A375 (cell line): ENCODE measurements around the gene ACTL9. TPM values are rescaled to one million over a fixed set of nuclear protein-coding genes. Genes with fewer than 3 reads are reported as not detected.

ENCODE experiments used
- total RNA-seq: library from RNA; depleted of rRNA; stranded (reverse); fragments of >200 nt; shearing (Covaris generic); gene quantifications from 2 replicates; pipeline ENCODE4 v1.2.3, GENCODE V29; 2014; rRNA removed

The ACTL9 gene, protein sequence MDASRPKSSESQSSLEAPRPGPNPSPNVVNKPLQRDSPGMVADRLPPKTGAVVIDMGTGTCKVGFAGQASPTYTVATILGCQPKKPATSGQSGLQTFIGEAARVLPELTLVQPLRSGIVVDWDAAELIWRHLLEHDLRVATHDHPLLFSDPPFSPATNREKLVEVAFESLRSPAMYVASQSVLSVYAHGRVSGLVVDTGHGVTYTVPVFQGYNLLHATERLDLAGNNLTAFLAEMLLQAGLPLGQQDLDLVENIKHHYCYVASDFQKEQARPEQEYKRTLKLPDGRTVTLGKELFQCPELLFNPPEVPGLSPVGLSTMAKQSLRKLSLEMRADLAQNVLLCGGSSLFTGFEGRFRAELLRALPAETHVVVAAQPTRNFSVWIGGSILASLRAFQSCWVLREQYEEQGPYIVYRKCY
- total RNA-seq: not detected in 2 replicates

DNA sequence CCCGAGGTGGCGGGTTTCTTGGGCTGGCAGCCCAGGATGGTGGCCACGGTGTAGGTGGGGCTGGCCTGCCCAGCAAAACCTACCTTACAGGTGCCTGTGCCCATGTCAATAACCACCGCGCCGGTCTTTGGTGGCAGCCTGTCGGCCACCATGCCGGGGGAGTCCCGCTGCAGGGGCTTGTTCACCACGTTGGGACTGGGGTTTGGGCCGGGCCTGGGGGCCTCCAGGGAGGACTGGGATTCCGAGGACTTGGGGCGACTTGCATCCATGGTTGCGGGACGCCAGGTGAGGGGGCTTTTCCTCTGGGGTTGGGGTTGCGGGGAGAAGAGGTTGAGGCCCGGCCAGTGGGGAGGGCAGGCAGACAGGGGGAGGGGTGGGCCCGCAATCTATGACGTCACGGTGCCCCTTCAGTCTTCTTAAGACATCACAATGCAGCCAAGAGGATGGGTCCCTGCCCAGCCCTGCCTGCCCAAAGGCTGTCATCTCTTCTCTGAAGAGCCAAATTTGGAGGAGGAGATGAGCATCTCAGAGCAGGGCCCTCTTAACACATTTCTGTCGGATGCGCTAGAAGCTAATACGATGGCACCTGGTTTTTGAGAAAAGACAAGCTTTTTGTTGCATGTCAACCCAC is at the start of gene ACTL9:
ACTL9 (minus strand) TSS at position 363 of the 631 bp plus-strand sequence; CDS start at position 269, 94 bp downstream.

DNA sequence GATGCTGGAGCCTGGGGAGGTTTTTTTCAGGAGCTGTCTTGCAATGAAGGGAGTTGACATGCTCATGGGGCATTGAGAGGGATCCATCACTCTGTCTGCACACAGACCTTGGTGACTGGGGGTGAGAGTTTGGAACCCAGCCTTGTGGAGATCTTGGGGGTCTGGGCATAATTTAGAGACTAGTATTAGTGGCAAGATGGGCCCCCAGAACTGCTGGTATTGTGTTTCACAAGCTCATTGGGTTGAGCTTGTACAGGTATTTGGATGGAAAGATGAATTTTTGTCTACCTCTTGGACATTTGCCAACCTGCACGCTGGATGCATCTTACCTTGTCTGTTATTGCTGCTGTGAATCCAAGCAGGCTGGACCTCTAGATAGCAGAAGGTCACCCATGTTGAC is 22.7 kb upstream of the ACTL9 start, which contains the start of gene OR2Z1:
OR2Z1 (plus strand) TSS at position 301 of the 400 bp plus-strand sequence. CDS start 9,395 bp downstream, outside the sequence.

Other genes starting within 250 kb of the ACTL9 start
- not detected in 2 replicates for gene PRAM1, start 196.2 kb downstream of the ACTL9 start, total RNA-seq
- gene ZNF414, start 184.6 kb downstream of the ACTL9 start, total RNA-seq: 18.4 and 18.5 TPM in 2 replicates
- gene MYO1F, start 121.4 kb downstream of the ACTL9 start, total RNA-seq: 0.41 and 0.56 TPM in 2 replicates
- gene ADAMTS10, start 88.1 kb downstream of the ACTL9 start, total RNA-seq: 2.4 and 2.7 TPM in 2 replicates
- not detected in 2 replicates for gene NFILZ, start 68.2 kb downstream of the ACTL9 start, total RNA-seq
- gene OR2Z1, start 22.8 kb upstream of the ACTL9 start, total RNA-seq: not detected in 2 replicates
- 18.3 and 20.3 TPM in 2 replicates for gene ZNF558, start 133.5 kb upstream of the ACTL9 start, total RNA-seq
- not detected in 2 replicates for gene MBD3L1, start 133.6 kb upstream of the ACTL9 start, total RNA-seq